ENCODE results near the gene TFRC. TPM values are rescaled to one million over a fixed set of nuclear protein-coding genes. Genes with fewer than 3 reads are reported as not detected.
"Not testable (repeated sequence)": the region's sequence is repeated elsewhere in the genome, so short reads cannot be mapped to it uniquely, and the experiment has no call there.

TFRC gene
- total RNA-seq, 1 donor from 2014 or later = 91.8 TPM

GRCh38 chr3:196093317-196094111, 11.6 kb upstream of the TFRC start:
- DNase-seq (ENCODE audit: missing footprints) = no peak
- intact Hi-C loops (cut with DNase I) = no loop called here

GRCh38 chr3:196087906-196088305, 6.0 kb upstream of the TFRC start:
- intact Hi-C loops (cut with DNase I) = no loop called here
- ATAC-seq (no peak), DNase-seq (ENCODE audit: missing footprints) (no peak)

More at GRCh38 chr3:196093317-196094111, 11.6 kb upstream of the TFRC start:
- peak; percentile 40 for ATAC-seq

- intact Hi-C loops (cut with DNase I) = loop anchor here (5.0 kb wide), 1 partner anchor 435 kb away; the partner anchor contains the start of gene SMCO1
Observed at GRCh38 chr3:196082619-196082971, 705 bp upstream of the TFRC start.

GRCh38 chr3:196081002-196081833, 672 bp downstream of the TFRC start:
- intact Hi-C loops (cut with DNase I) = loop anchor here (2.0 to 5.0 kb wide), 2 partner anchors 114 to 436 kb away; partner anchors contain the start of gene SMCO1
- peak; percentile 80 for ATAC-seq

More at GRCh38 chr3:196082619-196082971, 705 bp upstream of the TFRC start:
- ATAC-seq = no peak
- DNase-seq (ENCODE audit: missing footprints) = no peak

GRCh38 chr3:196080101-196080846, 1.6 kb downstream of the TFRC start:
- intact Hi-C loops (cut with DNase I) = loop anchor here (2.0 to 5.0 kb wide), 2 partner anchors 115 to 437 kb away; partner anchors contain the start of gene SMCO1
- not testable (repeated sequence) for DNase-seq (ENCODE audit: missing footprints); ATAC-seq

More at GRCh38 chr3:196081002-196081833, 672 bp downstream of the TFRC start:
- DNase-seq (ENCODE audit: missing footprints) = peak; percentile 84

- ATAC-seq (no peak), DNase-seq (ENCODE audit: missing footprints) (no peak)
- intact Hi-C loops (cut with DNase I) = loop anchor here (2.0 to 5.0 kb wide), 2 partner anchors 115 to 438 kb away; partner anchors contain the start of gene SMCO1
Observed at GRCh38 chr3:196079682-196080081, 2.2 kb downstream of the TFRC start.

GRCh38 chr3:196075013-196075412, 6.9 kb downstream of the TFRC start:
- intact Hi-C loops (cut with DNase I) = no loop called here
- DNase-seq (ENCODE audit: missing footprints) (no peak), ATAC-seq (no peak)

- peak; percentile 81 for ATAC-seq
- intact Hi-C loops (cut with DNase I) = loop anchor here (1.0 kb wide), 1 partner anchor 123 kb away; no protein-coding TSS in a partner anchor
- no peak for DNase-seq (ENCODE audit: missing footprints)
Observed at GRCh38 chr3:196073255-196073753, 8.6 kb downstream of the TFRC start.

- DNase-seq (ENCODE audit: missing footprints) (no peak), ATAC-seq (no peak)
- intact Hi-C loops (cut with DNase I) = no loop called here
Observed at GRCh38 chr3:196072313-196072712, 9.6 kb downstream of the TFRC start.

GRCh38 chr3:196068812-196069211, 13.1 kb downstream of the TFRC start:
- DNase-seq (ENCODE audit: missing footprints); intact Hi-C loops (cut with DNase I); ATAC-seq: not testable (repeated sequence)

- DNase-seq (ENCODE audit: missing footprints) (no peak), ATAC-seq (no peak)
- intact Hi-C loops (cut with DNase I) = no loop called here
Observed at GRCh38 chr3:196067439-196067838, 14.5 kb downstream of the TFRC start.

- intact Hi-C loops (cut with DNase I) = no loop called here
- DNase-seq (ENCODE audit: missing footprints) (no peak), ATAC-seq (no peak)
Observed at GRCh38 chr3:196063971-196064370, 17.9 kb downstream of the TFRC start.

GRCh38 chr3:196063456-196063855, 18.4 kb downstream of the TFRC start:
- ATAC-seq (no peak), DNase-seq (ENCODE audit: missing footprints) (no peak)
- intact Hi-C loops (cut with DNase I) = no loop called here

- ATAC-seq = no peak
- DNase-seq (ENCODE audit: missing footprints) = no peak
- intact Hi-C loops (cut with DNase I) = no loop called here
Observed at GRCh38 chr3:196063049-196063448, 18.8 kb downstream of the TFRC start.

GRCh38 chr3:196060834-196061233, 21.1 kb downstream of the TFRC start:
- ATAC-seq (no peak), DNase-seq (ENCODE audit: missing footprints) (no peak)
- intact Hi-C loops (cut with DNase I) = no loop called here

GRCh38 chr3:196057760-196058331, 24.0 kb downstream of the TFRC start:
- intact Hi-C loops (cut with DNase I) = no loop called here
- ATAC-seq = no peak
- DNase-seq (ENCODE audit: missing footprints) = no peak

- intact Hi-C loops (cut with DNase I); ATAC-seq; DNase-seq (ENCODE audit: missing footprints): not testable (repeated sequence)
Observed at GRCh38 chr3:196056371-196056770, 25.5 kb downstream of the TFRC start.

GRCh38 chr3:196055683-196056270, 26.1 kb downstream of the TFRC start:
- DNase-seq (ENCODE audit: missing footprints) (peak; percentile 74), ATAC-seq (no peak)
- intact Hi-C loops (cut with DNase I) = no loop called here

Measured in Right ventricle myocardium inferior (tissue), 1 donor.